A172 (cell line): ENCODE data around the gene EMID1. TPM values are rescaled to one million over a fixed set of nuclear protein-coding genes. Genes with fewer than 3 reads are reported as not detected.

Source experiments
- DNase-seq: peaks from one replicate; pipeline ENCODE4 v3.0.0-alpha.2; 2015; ENCODE audit warnings: low spot score
- total RNA-seq: library from RNA; depleted of rRNA; stranded (reverse); fragments of >200 nt; shearing (Covaris generic); gene quantifications from 2 replicates; pipeline ENCODE4 v1.2.3, GENCODE V29; 2014

EMID1 gene
- total RNA-seq, 1 experiment from 2014 or later, result not detected

DNA sequence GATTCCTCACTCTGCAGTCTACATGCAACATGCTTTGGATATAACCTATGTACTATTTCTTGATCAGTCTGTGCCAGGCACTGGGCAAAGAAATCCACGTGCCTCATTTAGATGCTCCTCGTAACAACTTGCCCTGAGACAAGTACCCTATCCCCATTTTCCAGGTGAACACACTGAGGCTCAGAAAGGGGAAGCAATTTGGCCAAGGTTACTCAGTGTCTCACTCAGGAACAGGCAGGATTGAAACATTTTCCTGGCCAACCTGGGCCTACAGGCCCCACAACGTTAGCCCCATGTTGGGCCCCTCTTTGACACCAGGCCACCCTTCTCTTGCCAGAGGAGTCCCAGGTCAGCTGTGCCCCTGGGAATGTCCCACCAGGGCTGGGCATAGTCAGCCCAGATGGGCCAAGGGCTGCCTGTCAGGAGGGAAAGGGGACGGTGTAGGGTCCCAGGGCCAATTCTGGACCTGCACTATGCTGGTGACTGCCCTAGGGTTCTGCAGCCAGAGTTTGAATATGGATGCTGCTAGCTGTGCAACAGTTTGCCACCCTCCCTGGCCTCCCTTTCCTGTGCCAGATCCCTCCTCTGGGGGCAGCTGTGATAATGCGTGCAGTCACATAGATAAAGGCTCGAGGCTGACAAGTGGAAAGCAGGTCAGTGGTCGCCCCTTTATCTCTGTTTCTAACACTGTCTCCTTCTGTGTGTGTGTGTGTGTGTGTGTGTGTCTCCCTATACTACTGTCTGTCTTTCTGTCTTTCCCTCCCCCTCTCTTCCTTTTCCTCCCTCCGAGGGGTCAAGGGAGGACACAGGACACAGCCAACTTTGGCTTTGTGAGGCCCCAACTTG is 10.4 kb upstream of the EMID1 start:
- DNase-seq, result no peak

GRCh38 chr22:29195964-29196666 is 9.6 kb upstream of the EMID1 start:
- DNase-seq, result no peak

DNA sequence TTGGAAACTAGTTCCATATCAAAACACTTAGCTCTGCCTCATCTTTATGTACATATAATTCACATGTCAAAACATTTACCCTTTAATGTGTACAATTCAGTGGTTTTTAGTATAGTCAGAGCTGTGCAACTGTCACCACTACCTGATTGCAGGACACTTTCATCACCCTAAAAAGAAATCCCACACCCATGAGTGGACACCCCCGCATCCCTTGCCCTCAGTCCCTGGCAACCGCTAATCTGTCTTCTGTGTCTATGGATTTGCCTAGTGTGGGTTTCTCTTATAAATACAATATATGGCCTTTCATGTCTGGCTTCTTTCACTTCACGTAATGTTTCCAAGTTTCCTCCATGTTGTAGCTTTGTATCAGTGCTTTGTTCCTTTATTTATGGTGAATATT is 8.6 kb upstream of the EMID1 start:
- DNase-seq, result no peak

GRCh38 chr22:29198240-29198639 is 7.5 kb upstream of the EMID1 start:
- DNase-seq, result no peak

- DNase-seq, result no peak
These were observed 5.8 kb upstream of the EMID1 start for GRCh38 chr22:29199702-29200400.

DNA sequence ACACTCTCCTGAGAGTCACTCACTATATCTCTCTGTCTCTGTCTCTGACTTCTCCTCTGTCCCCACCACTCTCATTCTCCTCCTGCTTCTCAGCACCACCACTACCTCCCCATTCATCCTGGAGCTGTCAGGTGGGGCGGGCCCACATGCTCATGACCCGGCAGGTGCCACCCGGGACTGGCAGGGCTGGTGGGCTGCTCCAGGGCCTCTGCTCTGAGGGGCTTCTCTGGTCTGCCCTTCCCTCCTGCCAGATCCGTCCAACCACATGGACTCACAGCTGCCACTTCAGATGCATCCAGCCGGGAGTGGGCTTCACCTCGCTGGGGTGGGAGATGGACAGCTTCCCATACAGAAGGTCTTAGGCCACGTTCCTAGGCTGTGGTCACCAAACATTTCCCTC is 4.8 kb upstream of the EMID1 start:
- no peak for DNase-seq

- no peak for DNase-seq
These were observed 3.9 kb upstream of the EMID1 start for GRCh38 chr22:29201782-29202181.

DNA sequence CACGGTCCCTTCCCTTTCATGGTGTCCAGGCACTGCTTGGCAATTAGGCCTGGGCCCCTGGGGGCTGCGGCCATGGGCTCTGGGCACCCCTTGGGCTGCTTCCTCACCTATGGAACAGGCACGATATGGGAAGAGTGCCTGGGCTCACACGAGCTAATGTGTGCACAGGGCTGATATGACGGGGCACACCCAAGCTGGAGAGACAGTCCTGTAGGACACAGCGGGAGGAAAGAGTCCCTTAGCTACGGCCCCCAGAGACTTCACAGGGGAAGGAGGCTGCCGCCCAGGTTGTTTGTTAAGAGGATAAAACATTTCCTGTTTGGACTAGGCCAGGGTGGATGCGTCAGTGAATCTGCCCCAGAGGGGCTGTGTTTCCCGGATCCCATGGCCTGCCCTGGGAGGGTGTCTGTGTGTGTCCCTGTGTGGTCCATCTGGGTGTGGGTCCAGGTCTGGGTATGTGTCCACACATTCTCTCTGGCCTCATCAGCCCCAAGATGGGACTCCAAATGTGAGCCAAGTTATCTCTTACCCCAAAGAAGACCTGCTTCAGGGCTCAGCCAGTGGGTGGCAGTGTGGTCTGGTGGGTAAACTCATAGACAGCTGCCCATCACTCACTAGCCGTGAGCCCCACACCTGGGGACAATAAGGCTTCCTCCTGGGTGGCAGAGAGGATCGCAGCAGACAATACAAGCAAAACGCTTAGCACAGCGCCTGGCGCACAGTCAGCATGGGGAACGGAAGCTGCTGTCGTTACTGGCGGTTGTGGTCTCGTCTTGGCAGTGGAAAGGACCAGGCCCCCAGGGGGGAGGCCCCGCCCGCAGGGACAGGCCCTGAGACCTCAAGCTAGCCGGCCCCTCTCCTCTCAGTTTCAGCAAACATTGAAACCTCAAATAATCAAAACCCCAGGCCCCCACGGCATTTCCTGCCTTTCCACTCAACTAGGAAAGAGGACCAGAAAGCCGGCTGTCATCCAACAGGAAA is 3.2 kb upstream of the EMID1 start:
- no peak for DNase-seq

DNA sequence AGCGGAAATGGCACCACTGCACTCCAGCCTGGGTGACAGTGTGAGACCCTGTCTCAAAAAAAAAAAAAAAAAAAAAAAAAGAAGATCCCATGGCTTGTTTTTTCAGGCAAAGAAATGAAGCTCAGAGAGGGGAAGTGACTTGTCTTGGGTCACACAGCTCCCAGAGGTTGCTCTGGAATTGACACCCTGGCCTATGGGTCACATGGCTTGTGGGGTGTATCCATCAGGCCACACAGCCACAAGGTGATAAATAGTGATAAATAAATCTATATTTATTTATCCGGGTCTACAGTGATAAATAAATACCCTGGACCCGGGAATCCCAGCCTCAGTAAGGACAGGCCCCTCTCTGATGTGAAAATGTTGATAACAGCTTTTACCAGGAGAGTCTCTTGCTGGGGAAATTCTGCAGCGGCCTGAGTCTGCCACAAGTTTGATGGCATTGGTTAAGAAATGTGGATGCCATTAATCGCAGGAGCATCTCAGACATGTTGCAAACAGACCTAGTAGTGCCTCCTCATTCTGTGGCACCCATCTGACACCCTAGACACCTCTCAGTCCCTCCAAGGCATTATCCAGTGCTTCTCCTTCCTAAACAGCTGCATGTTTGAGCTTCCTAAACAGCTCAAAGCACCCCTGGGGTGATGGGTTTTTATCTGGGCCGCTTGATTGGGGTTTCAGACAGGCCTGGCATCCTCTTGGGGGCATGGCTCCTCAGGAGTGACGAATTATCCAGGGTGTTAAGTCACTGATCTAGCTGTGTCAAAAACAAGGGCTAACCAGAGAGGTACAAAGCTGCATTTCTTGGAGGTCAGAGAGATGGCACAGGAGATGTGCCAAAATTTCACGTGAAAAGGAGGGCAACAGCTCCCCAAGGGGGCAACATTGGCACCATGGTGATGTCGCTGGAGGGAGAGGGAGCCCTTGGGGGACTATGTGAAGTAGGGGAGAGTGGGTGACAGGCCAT is 1.9 kb upstream of the EMID1 start:
- no peak for DNase-seq

GRCh38 chr22:29204455-29205183 is 1.1 kb upstream of the EMID1 start:
- DNase-seq, result no peak

DNA sequence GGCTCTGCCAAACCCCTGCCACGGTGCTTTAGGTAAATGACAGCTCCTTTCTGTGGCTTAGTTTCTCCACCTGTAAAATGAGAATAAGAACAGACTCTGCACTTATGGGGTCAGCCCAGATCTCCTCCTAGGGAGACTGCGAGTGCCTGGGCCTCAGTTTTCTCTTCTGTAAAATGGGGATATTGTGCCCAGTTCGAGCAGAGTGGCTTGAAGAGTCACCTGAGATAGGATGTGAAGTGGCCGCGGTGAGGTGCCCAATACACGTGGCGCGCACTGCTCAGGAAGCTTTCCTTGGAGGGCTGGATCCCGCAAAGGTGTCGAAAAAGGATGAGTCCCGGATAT is 473 bp upstream of the EMID1 start:
- no peak for DNase-seq

DNA sequence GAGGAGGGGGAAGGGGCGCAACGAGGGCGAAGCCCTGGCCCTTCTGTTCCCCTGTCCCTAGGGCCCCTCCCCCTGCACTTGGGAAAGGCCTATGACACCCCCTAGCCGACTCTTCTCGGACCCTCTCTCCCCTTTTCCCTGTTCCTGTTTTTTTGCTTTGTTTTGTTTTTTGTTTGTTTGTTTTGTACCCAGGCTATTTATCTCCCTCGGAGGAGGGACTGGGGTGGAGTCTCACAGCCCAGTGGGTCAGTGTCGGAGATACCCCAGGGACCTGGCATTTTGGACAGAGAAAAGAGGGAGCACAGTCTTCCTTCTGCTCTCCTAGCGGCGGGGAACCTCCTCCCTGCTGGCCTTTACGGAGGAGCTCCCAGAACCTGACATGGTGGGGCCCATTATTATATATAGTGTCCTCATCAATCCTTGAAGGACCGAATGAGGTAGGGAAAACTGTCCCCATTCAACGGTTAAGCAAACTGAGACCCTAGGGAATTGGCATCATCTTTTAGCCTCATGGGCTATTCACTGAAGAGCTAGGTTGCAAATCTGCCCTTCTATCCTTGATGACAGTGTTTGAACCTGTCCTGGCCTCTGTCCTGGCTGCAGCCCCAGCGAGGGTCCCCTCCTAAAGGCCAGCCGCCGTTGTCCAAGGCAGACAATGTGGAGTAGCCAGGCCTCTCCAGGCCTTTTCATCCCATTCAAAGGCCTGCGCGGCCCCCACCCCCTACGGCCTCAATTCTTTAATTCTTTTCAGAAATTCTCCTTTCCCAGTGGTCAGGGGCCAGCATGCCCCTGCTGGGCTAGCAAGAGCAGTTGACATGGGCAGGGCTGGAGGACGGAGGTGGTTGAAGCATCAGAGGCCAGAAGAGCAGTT is 911 bp downstream of the EMID1 start:
- DNase-seq, result no peak

DNA sequence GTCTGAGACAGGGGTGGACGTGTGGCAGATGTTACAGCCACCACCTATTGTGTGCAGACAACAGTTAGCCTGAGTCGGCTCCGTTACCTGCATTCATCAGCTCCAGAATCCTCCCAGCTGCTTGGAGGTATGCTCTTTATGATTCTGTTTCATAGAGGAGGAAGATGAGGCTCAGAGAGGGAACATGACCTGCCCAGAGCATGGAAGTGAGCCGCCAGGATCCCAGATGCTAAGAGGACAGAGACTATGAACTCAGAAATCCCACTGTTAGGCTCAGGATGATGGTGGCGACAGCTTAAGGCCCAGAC is 1.5 kb downstream of the EMID1 start:
- no peak for DNase-seq

DNA sequence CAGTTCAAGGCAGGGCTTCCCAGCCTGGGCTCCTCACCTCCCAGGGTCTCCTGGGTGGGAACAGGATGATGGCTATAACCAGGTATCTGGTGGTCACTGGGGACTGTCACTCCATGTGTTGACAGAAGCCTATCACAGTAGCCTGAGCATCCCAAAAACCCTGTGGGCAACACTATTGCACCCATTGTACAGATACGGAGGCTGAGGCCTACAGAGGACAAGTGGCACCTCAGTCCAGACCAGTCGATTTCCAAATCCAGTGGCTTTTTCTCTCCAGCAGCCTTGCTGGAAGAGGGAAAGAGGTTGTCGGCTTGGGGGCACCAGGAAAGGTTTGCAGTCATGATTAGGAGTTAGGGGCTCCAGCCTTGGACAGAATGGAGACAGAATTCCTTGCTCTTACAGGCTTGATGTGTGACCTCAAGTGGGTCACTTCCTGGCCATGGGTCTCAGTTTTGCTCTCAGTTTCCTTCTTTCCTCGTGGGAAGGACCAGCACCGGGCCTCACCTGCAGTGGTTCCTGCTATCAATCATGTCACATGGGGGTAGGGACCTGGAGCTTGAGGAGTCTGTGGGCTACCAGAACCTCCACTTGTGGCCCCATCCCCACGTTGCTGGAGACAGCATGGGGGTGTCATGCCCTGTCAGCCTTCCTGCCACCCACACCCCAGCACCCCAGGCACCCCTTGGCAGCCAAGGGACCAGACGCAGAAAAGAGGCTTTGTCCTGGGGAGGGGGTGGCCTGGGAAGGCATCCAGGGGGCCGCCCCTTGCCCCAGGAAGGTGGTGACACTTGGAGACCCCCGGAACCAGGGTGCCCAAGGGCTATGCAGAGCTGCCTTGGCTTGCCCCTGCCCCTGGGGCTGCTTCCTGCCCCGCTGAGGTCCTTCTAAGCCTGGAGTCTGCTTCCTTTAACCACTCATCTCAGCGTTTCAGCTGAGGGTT is 2.1 kb downstream of the EMID1 start:
- DNase-seq, result no peak

DNA sequence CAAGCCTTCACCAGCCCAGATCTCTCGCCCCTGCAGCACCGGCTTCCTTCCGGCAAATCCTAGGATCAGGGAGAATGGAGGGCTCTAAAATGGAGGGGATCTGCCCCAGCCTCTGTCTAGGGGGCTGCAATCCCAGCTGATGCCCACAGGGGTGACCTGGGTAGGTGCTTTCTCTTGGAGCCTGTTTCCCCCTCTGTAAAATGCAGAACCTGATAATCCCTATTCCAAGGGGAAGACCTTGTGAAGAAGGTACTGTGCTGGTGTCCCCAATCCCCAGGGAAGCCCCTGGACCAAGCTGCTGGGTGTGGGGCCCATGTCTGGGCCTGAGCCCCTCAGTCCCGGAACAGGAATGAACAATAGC is 2.8 kb downstream of the EMID1 start:
- no peak for DNase-seq

DNA sequence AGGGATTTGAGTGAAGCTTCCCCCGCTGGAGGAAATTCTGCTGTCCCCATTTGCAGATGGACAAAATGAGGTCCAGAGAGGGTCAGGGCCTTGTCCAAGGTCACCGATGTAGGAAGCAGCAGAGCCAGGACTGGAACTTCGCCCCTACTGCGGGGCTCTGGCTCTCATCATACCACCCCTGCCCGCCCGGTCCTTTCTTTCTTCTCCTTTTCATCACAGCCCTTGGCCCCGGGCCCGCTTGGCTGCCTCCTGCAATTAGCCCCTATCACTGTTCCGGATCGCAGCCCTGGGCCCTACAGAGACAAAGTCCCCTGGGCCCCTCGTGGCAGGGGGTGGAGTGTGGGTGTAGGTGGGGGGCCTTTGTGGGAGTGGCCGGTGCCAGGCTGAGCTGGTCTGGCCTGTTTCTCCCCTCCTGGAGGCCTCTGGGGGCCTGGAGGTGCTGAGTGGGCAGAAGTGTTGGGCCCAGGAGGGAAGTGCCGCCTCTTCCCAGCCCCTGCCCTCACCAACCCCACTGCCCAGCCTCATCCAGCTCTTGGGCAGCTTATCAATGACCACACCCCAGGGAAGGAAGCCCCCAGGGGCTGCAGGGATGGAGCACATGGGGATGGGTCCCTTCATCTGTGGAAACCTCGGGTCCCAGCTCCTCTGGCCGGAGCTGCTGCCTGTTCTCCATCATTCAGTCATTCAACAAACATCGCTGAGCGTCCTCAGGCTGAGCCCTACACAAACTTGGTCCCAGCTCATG is 3.4 kb downstream of the EMID1 start:
- no peak for DNase-seq

DNA sequence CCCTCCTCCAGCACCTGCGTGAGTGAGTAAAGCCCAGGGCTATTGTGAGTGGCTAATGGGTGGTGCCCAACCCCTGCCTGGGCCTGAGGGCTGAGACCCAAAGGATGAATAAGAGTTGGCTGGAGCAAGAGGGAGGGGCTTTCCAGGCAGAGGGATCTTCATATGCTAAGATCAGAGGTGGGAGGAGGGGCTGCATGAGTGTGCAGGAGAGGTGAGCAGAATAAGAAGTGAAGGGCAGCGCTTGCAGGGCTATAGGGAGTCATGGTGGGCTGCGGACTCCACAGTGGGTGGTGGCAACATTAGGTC is 3.9 kb downstream of the EMID1 start:
- no peak for DNase-seq
